ENCODE measurements around the gene NOTCH2. TPM values are rescaled to one million over a fixed set of nuclear protein-coding genes. Genes with fewer than 3 reads are reported as not detected.
"Not testable (repeated sequence)": the region's sequence is repeated elsewhere in the genome, so short reads cannot be mapped to it uniquely, and the experiment has no call there.

The NOTCH2 gene
- total RNA-seq, 1 experiment from 2014 or later, result 62.9 TPM

DNA sequence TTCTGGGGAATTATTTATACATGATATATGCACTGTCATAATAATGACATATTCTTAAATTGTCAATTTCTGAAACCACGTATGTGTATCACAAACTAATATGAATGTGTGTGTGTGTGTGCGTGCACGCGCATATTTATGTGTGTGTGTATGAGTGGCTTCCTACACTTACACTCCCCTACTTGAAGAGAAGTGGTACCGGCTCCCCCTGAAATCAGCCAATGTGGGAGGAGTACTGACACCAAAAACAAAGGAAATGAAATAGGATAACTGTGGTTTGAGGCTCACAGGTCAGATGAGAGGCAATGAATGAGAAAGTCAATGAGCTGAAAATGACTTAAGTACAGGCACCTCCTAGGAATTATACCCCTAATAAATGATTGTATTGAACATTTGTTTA, 42.8 kb upstream of the NOTCH2 start:
- H3K4me3 ChIP-seq (replicated peaks in 1 of 2; ENCODE audit: low read depth in 1 of 2, low read length in 2 of 2); H3K27ac ChIP-seq (ENCODE audit: low read depth, low read length); DNase-seq (ENCODE audit: low read depth, low spot score); H3K9me2 ChIP-seq (ENCODE audit: insufficient read depth); H2AFZ ChIP-seq (ENCODE audit: low read depth, low read length, poor library complexity, severe bottlenecking); H3K4me1 ChIP-seq (ENCODE audit: control insufficient read depth in 1 of 2, insufficient read depth in 2 of 2, low read length in 2 of 2); POLR2A ChIA-PET; BruUV-seq (replicated peaks); H4K20me1 ChIP-seq (ENCODE audit: insufficient read depth); CTCF ChIA-PET; ATAC-seq; H3K36me3 ChIP-seq (ENCODE audit: control insufficient read depth in 1 of 2, insufficient read depth in 2 of 2, low read length in 2 of 2); intact Hi-C loops (cut with micrococcal nuclease); RAD21 ChIA-PET (ENCODE audit: low non-redundant PET in 1 of 2, low total read pairs in 2 of 2, uncharacterized antibody in 2 of 2, unreplicated experiment in 2 of 2); H3K9ac ChIP-seq (ENCODE audit: low read length); H3K27me3 ChIP-seq (ENCODE audit: insufficient read depth, low read length); H3K9me3 ChIP-seq (ENCODE audit: control insufficient read depth in 1 of 2, insufficient read depth in 1 of 2, low read depth in 1 of 2, low read length in 2 of 2); H3K4me2 ChIP-seq (ENCODE audit: low read length); H3K79me2 ChIP-seq (ENCODE audit: insufficient read depth, low read length): not testable (repeated sequence)

DNA sequence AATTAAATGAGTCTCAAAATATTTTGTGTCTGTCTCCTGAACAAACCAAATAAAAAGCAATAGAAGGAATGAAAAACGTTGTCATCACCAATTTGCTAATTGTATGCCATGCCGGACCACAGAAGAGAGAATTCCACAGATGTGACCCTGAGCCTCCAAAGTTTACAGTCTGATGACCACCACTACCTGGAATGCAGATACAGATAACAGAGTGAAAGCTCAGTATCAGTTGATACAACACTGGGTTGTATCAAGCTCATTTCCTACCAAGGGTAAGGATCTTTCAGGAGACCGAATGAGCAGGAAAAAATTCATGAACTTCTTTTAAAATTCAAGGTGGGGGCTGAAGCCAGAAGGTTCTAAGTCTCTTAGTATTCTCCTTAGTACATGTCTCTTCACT, 42.3 kb upstream of the NOTCH2 start:
- H2AFZ ChIP-seq (ENCODE audit: low read depth, low read length, poor library complexity, severe bottlenecking); intact Hi-C loops (cut with micrococcal nuclease); RAD21 ChIA-PET (ENCODE audit: low non-redundant PET in 1 of 2, low total read pairs in 2 of 2, uncharacterized antibody in 2 of 2, unreplicated experiment in 2 of 2); H3K9ac ChIP-seq (ENCODE audit: low read length); H3K79me2 ChIP-seq (ENCODE audit: insufficient read depth, low read length); H3K27me3 ChIP-seq (ENCODE audit: insufficient read depth, low read length); CTCF ChIA-PET; H4K20me1 ChIP-seq (ENCODE audit: insufficient read depth); H3K4me3 ChIP-seq (replicated peaks in 1 of 2; ENCODE audit: low read depth in 1 of 2, low read length in 2 of 2); H3K27ac ChIP-seq (ENCODE audit: low read depth, low read length); H3K36me3 ChIP-seq (ENCODE audit: control insufficient read depth in 1 of 2, insufficient read depth in 2 of 2, low read length in 2 of 2); H3K9me3 ChIP-seq (ENCODE audit: control insufficient read depth in 1 of 2, insufficient read depth in 1 of 2, low read depth in 1 of 2, low read length in 2 of 2); H3K9me2 ChIP-seq (ENCODE audit: insufficient read depth); H3K4me1 ChIP-seq (ENCODE audit: control insufficient read depth in 1 of 2, insufficient read depth in 2 of 2, low read length in 2 of 2); BruUV-seq (replicated peaks); H3K4me2 ChIP-seq (ENCODE audit: low read length); DNase-seq (ENCODE audit: low read depth, low spot score); POLR2A ChIA-PET: not testable (repeated sequence)
- peak; percentile 59; the same call in 1 of the 2 replicates for ATAC-seq

DNA sequence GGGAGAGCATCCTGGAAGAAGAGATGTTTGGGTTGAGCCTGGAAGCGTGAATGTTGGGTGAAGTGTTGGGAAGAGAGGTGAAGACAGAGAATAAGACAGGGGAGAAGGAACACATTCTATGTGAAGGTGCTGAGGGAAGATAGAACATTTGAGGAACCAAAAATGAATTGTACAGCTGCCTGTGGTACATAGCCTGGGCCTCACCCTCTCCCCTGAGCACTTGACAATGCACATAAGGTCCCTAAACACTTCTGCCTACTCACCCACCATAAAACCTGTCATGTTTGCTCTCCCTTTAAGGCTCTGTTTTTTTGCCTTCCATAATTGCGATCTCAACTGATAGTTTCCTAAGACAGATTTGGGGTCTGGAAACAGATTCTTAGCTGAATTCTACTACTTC, 41.5 kb upstream of the NOTCH2 start:
- H3K9me3 ChIP-seq (ENCODE audit: control insufficient read depth in 1 of 2, insufficient read depth in 1 of 2, low read depth in 1 of 2, low read length in 2 of 2); H3K36me3 ChIP-seq (ENCODE audit: control insufficient read depth in 1 of 2, insufficient read depth in 2 of 2, low read length in 2 of 2); H3K27ac ChIP-seq (ENCODE audit: low read depth, low read length); H3K79me2 ChIP-seq (ENCODE audit: insufficient read depth, low read length); H3K4me2 ChIP-seq (ENCODE audit: low read length); BruUV-seq (replicated peaks); ATAC-seq; H4K20me1 ChIP-seq (ENCODE audit: insufficient read depth); H3K4me3 ChIP-seq (replicated peaks in 1 of 2; ENCODE audit: low read depth in 1 of 2, low read length in 2 of 2); CTCF ChIA-PET; DNase-seq (ENCODE audit: low read depth, low spot score); RAD21 ChIA-PET (ENCODE audit: low non-redundant PET in 1 of 2, low total read pairs in 2 of 2, uncharacterized antibody in 2 of 2, unreplicated experiment in 2 of 2); intact Hi-C loops (cut with micrococcal nuclease); H2AFZ ChIP-seq (ENCODE audit: low read depth, low read length, poor library complexity, severe bottlenecking); H3K4me1 ChIP-seq (ENCODE audit: control insufficient read depth in 1 of 2, insufficient read depth in 2 of 2, low read length in 2 of 2); H3K9ac ChIP-seq (ENCODE audit: low read length); POLR2A ChIA-PET; H3K9me2 ChIP-seq (ENCODE audit: insufficient read depth); H3K27me3 ChIP-seq (ENCODE audit: insufficient read depth, low read length): not testable (repeated sequence)

DNA sequence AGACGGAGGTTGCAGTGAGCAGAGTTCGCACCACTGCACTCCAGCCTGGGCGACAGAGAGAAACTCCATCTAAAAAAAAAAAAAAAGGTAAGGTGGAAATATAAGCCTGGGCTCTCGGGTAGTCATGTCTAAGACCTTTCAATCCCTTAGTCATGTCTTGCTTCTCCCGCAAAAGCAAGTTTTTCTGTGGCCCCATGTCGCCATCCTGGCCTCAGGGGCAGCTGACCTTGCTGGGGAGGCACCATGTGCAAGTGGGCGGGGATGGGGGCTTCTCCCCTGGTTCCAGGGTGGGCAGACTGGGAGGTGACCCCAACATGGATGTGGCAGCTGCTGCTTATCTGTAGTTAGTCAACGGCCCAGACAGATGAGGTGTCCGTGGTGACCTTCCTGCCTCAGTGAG, 40.2 kb upstream of the NOTCH2 start:
- intact Hi-C loops (cut with micrococcal nuclease); ATAC-seq: not testable (repeated sequence)

DNA sequence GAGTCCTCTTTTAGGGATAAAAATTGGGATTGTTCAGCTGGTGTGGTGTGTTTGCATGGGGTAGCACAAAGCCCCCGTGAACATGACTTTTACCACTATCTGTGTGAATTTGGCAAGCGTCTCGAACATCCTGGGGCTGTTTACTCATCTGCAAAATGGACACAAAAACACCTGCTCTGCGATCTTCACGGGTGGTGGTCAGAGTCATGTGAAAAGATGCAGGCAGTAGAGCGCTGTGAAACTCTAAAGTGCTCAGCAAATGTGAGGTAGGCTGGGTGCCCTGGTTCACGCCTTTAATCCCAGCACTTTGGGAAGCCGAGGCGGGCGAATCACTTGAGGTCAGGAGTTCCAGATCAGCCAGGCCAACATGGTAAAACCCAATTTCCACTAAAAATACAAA, 39.7 kb upstream of the NOTCH2 start:
- H3K27ac ChIP-seq (ENCODE audit: low read depth, low read length); H3K36me3 ChIP-seq (ENCODE audit: control insufficient read depth in 1 of 2, insufficient read depth in 2 of 2, low read length in 2 of 2); CTCF ChIA-PET; RAD21 ChIA-PET (ENCODE audit: low non-redundant PET in 1 of 2, low total read pairs in 2 of 2, uncharacterized antibody in 2 of 2, unreplicated experiment in 2 of 2); intact Hi-C loops (cut with micrococcal nuclease); H3K27me3 ChIP-seq (ENCODE audit: insufficient read depth, low read length); H3K9ac ChIP-seq (ENCODE audit: low read length); H3K79me2 ChIP-seq (ENCODE audit: insufficient read depth, low read length); H3K4me2 ChIP-seq (ENCODE audit: low read length); H3K4me3 ChIP-seq (replicated peaks in 1 of 2; ENCODE audit: low read depth in 1 of 2, low read length in 2 of 2); H4K20me1 ChIP-seq (ENCODE audit: insufficient read depth); BruUV-seq (replicated peaks); H3K9me3 ChIP-seq (ENCODE audit: control insufficient read depth in 1 of 2, insufficient read depth in 1 of 2, low read depth in 1 of 2, low read length in 2 of 2); ATAC-seq; DNase-seq (ENCODE audit: low read depth, low spot score); H3K9me2 ChIP-seq (ENCODE audit: insufficient read depth); POLR2A ChIA-PET; H3K4me1 ChIP-seq (ENCODE audit: control insufficient read depth in 1 of 2, insufficient read depth in 2 of 2, low read length in 2 of 2); H2AFZ ChIP-seq (ENCODE audit: low read depth, low read length, poor library complexity, severe bottlenecking): not testable (repeated sequence)

More for the DNA sequence above, 40.2 kb upstream of the NOTCH2 start:
- RAD21 ChIA-PET (ENCODE audit: low non-redundant PET in 1 of 2, low total read pairs in 2 of 2, uncharacterized antibody in 2 of 2, unreplicated experiment in 2 of 2); H3K9me2 ChIP-seq (ENCODE audit: insufficient read depth); H3K36me3 ChIP-seq (ENCODE audit: control insufficient read depth in 1 of 2, insufficient read depth in 2 of 2, low read length in 2 of 2); DNase-seq (ENCODE audit: low read depth, low spot score); H3K27ac ChIP-seq (ENCODE audit: low read depth, low read length); H3K79me2 ChIP-seq (ENCODE audit: insufficient read depth, low read length); BruUV-seq (replicated peaks); H3K27me3 ChIP-seq (ENCODE audit: insufficient read depth, low read length); H3K9me3 ChIP-seq (ENCODE audit: control insufficient read depth in 1 of 2, insufficient read depth in 1 of 2, low read depth in 1 of 2, low read length in 2 of 2); CTCF ChIA-PET; H3K4me3 ChIP-seq (replicated peaks in 1 of 2; ENCODE audit: low read depth in 1 of 2, low read length in 2 of 2); H3K4me2 ChIP-seq (ENCODE audit: low read length); H3K4me1 ChIP-seq (ENCODE audit: control insufficient read depth in 1 of 2, insufficient read depth in 2 of 2, low read length in 2 of 2); H2AFZ ChIP-seq (ENCODE audit: low read depth, low read length, poor library complexity, severe bottlenecking); H3K9ac ChIP-seq (ENCODE audit: low read length); POLR2A ChIA-PET; H4K20me1 ChIP-seq (ENCODE audit: insufficient read depth): not testable (repeated sequence)

Measured in HCT116 (cell line).